ENCODE data around the gene CNTN3. TPM values are rescaled to one million over a fixed set of nuclear protein-coding genes. Genes with fewer than 3 reads are reported as not detected.

The CNTN3 gene
- total RNA-seq, result 0.96 and 11.3 TPM in 2 replicates

DNA sequence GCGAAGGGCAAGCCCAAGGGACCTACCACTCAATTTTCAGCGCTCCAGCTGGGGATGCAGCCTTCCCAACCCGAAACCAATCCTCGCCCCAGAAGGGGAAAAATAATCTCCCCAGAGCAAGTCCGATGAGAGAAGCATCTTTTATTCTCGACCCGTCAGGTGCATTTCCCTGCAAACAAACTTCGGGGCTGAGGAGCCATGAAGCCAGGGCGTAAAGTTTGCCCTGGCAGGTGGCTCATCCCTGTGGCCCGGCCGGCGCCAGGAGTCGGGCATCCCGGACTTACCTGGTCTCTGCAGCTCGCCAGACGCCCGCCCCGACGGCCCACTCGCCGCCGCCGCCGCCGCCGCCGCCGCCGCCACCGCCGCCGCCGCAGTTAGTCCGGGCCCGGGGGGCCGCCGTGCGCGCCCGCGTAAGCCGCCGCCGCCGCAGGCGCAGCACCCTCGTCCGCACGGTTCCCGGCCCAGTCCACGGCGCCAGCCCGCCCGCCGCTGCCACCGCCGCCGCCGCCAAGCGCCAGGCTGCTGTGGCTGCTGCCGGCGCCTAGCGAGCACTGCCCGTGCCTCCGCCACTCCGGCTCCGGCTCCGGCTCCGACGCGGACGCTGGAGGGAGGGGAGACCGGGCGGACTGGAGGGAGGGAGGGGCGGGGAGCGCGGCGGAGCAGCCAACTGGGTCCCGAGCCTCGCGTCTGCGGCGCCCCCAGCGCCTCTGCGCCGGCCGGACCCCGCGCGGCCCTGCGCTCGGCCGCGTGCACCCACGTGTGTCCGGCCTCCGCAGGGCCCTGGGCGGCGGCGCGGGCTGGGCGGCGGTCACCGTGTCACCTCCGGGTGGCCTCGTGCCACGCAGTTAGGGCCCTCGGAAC is at the start of gene CNTN3:
Gene CNTN3 (minus strand): TSS at position 553 of the 861 bp plus-strand sequence. CDS start 93,547 bp downstream, outside the sequence.

Measured in regular cardiac myocyte (primary cell).